IPS DF 19.7 (cell line): ENCODE measurements around the gene TNC.
"Not testable (repeated sequence)": the region's sequence is repeated elsewhere in the genome, so short reads cannot be mapped to it uniquely, and the experiment has no call there.

ENCODE experiments used
- DNase-seq: peaks from one replicate; pipeline ENCODE4 v3.0.0-alpha.2; 2013; ENCODE audit warnings: low read depth, low spot score

The TNC gene

DNA sequence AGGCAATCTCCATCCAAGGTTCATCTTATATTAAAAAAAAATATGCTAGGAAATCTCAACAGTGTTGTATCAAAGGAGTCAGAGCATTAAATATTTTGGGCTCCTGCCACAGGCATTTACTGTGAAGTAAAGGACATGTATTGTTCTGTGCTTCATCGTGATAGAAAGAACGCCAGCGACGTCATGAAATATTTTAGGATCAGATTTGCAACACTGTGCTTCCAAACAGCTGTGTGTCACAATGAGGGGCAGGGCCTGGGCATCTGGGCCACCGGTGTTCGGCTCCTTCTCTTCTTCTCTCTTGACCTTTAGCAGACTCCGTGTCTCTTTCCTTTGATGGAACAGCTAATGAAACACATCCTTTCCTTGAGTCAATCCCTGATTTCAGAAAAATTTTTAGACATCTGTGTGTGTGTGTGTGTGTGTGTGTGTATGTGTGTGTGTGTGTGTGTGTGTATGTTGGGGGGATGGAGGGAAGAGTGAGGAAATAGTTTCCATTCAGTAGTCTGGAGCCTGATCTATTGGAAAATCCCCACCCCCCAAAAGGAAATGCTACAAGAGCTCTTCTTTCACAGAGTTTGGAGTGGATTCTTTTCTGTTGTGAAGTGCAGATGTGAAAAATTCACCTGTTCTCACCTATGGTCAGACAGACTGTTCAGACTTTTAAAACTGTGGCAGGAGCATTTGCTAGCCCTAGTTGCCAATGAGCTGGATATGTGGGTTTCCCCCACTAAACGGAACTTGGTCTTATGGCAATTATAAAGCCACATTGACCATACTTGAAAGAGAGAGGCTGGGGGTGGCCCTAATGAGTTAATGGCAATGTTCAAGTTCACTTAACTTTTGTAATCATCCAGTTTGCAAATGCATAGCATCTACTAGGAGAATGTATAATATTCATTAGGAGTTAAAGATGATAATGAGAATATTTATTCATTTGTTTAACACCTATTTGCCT is 18.1 kb upstream of the TNC start:
- no peak for DNase-seq

DNA sequence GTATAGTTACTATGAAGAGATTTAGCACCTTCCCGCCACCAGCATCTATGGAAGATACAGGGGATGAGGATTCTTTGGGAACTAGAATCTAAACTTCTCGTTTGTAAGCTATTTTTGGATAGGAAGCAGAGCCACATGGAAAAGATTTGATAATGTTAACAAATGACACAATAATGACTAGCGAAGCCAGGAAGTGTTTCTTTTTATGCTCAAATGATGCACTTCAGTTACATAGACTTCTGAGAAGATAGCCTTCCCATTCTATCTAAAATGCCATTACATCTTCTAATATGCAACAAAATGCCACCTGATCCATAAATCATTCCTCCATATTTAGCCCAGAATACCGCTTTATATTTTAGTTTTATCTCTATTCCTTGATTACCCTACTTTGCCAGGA is 17.0 kb upstream of the TNC start:
- no peak for DNase-seq

DNA sequence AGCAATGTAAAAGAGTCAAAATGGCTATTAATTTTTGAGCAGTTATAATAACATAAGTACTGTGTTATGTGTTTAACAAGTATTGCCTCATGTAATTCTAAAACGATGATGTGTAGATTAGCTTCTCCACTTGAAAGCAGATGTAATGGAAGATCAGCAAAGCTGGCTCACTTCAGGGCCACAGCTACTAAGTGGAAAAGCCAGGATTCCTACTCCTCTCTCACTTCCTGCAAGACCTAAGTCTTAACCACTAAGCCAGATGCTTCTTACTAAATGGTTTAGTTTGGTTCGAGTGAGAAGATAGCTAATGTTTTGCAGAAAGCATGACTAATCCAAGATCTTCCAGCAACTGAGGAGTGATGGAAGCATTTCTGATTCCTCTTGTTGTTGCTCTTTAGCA is 15.7 kb upstream of the TNC start:
- DNase-seq = no peak

DNA sequence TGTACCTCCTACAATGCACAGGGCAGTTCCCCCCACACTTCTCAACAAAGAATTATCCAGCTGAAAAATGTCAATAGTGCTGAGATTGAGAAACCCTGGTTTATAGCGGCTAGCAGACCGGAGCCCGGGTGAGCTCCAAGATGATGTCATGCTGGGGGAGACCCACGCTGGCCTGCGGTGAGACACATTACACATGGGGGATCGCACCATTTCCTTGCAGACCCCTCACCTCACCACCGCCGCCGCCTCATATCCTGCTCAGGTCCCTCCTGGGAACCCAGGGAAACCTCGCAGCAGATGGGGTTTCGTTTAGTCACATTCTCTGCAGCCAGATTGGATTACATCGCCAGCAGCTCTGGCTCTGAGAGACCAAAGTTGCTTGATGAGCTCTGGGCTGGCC is 14.7 kb upstream of the TNC start:
- DNase-seq = no peak

DNA sequence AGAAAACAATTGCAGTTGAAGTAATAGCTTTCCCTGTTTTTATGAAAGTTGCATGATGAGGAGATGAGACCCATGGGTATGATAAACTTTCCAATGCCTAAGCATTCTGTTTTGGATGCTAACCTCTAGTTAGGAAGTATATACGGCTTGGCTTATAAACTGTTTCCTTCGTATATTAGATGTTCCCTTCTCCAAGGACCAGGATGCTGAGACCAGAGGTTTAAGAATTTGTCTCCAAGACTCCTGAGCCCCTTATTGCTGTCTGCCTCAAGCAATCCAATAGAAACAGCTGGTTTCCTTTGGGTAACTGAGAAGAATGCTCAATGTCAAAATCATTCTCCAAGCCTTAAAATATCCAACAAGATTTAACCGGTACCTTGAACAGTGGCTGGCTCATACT is 12.2 kb upstream of the TNC start:
- DNase-seq = no peak

DNA sequence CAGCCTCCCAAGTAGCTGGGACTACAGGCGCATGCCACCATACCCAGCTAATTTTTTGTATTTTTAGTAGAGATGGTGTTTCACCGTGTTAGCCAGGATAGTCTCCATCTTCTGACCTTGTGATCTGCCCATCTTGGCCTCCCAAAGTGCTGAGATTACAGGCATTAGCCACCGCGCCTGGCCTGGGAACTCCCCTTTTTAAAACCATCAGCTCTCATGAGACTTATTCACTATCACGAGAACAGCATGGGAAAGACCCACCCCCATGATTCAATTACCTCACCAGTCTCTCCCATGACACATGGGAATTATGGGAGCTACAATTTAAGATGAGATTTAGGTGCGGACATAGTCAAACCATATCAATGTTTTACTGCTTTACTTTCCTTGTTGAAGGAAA is 10.8 kb upstream of the TNC start:
- DNase-seq = not testable (repeated sequence)

DNA sequence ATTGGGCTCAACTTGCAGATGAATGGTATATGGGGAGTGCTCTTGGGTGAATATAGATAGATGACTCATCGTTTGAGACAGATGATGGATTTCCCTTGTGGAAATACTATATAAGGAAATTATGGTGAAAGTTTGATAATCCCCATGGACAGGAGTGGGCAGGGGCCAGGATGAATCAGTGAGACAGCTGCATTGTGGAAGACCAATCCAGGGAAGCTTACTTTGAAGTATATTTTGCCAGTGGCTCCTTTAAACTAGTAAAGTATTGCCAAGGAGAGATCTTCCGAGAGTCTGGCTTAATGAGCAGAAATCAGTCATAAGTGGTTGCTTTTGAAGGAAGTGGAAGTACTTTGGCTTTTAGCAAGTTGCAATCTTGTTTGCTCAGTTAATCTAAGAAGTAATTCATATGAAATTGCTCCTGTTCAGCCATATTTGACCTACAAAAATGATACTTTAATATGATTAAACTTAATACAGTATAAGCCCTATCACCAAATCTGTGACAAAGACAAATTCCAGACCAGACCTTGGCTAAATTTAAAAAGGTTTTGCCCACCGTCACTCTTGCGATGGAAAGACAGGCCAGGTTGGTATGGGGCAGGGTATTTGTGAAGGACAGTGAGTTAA is 9.3 kb upstream of the TNC start:
- no peak for DNase-seq

DNA sequence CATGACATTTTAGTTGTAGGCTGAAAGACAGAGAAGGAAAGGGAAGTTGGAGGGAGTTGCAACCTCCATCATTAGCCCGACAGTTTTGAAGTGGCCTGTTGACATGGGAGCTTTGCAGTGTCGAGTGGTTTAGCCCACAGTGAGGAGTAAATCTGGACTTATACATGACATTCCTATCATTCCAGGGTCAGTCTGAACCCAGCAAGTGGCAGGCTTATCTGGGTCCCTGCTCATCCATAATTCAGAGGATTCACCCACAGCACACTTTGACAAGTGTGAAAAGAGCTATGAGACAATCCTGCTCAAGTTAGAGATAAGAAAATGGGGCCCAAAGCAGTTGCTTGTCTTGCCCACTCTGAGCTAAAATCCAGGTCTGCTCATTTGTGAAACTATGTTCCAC is 8.4 kb upstream of the TNC start:
- no peak for DNase-seq

DNA sequence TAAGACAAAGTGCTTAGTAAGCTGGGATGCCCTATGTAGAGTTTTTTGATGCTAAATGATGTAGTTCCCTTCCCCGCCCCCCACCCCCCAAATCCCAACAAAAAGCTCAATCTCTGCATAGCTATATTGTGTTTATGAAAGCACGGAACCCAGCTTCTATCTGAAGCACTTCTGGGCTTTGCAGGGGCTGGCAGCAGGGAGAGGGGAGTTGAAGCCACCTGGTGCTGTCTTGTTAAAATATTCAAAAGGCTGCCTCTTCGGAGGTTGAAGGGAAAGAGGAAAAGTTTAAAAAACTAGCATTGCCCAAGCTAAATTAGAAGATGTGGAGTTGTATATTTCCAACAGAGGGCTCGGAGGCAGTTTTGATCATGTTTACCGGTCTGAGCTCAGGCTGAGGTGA is 5.0 kb upstream of the TNC start:
- DNase-seq = no peak

DNA sequence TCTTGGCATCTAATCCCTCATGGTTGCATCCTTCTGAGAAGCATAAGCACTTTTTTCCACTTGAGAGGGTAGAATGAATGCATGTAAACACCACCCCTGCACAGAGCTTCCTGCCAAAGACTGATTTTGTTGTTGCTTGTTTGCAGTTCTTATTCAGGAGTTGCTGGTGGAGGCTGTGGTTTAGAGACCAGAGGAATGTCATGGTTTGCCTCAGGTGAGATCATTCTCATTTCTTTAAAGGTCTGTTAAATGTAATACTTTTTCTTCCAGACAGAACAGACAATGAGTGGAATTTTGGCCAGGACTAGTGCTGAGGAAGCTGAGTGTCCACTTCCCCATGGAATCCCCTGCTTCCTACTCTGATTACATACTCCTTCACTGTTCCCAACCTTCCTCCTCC is 3.2 kb upstream of the TNC start:
- no peak for DNase-seq

DNA sequence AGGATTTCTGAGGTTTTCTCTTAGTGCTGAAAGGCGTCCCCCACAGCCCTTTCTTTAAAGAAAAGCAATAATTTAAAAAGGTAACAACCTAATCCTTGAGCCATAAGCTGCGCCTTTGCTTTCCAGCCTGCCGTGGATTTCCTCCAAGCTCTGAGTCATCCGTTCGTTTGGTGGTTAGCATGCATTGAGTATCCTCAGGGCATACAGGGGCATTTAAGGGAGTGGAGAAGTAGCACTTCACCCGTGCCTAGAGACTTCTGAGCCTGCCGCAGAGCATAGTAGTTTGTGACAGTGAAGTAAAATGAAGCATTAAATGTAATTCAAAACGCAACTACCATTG is 892 bp upstream of the TNC start:
- DNase-seq = no peak

DNA sequence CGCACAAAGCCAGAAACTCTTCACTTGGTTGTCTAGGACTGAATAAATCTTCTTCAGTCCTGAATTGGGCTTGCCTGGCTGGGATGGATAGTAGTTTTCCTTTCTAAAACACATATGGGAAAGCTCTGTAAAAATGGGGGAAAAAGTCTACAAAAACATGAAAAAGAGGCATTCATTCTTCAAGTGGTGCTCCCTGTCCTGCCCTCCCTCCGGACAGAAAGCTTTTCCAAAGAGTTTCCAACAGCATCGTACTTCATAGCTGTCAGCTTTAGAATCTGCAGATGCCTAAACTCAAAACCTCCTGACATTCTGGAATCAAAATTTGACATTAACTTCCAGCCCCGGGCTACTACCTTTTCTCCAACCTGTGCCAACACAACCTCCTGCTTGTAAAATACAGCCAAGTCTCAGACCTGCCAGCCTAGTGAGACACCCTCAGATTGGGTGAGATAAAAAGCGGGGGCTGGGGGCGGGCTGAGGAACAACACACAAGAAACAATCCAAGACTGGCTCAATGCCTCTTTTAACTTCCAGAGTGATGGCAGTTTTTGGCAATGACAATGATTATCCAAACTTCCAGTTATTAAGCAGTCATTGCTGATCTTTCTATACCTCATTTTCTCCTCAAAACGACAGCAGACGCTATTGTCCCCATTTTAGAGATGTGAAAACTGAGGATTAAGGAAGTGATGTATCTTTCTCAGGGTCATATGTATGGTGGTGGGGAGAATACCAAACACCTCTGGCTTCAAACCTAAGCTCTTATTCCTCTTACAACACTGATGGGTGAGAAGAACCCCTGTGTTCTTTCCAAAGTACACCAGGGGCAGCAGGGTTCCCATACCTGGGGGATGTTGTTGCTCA is 1.3 kb downstream of the TNC start:
- no peak for DNase-seq

DNA sequence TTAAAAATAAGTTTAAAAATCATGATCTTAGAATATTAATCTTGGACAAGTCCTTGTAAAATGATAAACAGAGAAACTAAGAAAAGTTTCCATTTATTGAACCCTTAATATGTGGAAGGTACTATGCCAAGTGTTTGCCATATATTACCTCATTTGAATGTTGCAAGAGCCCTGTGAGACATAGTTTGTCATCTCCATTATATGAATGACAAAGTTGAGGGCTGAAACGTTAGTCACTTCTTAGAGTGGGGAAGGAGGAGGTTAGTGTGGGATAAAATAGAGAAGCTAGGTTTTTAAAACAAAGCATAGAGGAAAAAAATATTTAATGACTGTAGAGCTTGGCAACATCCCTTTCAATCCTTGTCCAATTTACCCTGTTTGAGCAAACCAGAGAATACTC is 2.0 kb downstream of the TNC start:
- no peak for DNase-seq

DNA sequence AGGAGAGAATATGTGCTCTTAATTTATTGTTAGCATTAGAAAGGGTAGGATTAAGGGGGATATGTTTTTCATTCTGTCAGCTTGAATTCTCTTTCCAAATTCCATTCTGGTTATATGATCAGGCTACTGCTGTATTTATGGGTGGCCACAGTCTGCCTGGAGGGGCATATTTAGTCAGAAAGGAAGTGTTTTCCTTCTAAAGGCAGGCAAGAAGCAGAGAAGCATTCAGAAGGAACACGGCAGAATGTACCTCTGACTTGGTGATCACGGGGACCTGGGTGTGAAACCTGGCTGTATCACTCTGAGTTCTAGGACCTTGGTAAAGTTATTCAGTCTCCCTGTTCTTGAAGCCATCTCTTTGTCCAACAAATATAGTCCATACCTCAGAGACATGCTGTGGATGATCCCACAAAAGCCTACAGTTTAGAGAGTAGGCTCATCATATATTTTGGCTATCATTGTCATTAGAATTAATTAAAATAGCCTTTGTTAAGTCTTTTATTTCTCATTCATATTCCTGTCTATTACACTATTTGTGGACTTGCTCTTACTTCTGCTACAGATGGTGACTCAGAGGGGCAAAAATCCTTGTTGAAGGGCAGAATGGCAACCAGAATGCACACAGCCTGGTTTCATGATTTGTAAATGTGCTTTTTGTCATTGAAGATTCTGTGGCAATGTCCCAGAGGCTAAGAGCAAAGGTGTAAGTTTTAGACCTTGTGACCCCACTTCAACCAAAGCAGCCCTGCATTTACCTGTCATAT is 2.7 kb downstream of the TNC start:
- DNase-seq = no peak

DNA sequence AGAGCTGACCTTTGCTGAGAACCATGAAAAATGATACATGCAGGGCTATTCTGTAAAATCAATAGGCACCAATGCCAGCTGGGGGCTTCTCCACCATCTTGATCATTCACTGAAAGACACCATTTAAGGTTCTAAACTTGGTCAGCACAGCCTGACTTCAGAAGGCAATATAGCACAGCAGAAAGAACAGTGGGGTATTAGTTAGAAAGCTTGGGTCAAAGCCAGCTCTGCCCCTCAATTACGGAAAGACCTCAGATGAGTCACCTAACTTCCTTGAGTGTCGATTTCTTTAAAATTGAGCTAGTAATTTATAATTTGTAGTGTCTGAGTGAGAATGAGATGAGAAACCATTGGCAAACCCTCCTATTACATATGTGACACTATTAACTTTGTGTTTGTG is 3.4 kb downstream of the TNC start:
- no peak for DNase-seq

DNA sequence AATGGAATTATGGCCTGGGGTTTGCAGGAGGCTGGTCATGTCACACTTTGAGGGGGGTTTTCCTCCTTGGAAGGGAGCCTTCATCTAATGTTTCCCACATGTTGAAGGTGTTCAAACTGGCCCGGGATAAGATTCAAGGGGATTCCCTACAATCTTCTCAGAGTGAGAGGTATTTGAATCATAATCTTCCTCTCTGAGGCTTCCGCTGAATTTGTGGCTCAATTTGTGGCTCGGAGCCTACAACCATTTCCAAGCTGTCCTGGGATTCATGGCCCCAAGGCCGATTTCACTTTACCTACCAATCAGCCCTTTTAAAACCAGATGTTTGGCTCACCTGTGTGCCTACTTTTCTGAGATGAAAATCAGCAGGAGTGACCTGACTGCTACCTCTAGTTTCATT is 3.9 kb downstream of the TNC start:
- DNase-seq = no peak

DNA sequence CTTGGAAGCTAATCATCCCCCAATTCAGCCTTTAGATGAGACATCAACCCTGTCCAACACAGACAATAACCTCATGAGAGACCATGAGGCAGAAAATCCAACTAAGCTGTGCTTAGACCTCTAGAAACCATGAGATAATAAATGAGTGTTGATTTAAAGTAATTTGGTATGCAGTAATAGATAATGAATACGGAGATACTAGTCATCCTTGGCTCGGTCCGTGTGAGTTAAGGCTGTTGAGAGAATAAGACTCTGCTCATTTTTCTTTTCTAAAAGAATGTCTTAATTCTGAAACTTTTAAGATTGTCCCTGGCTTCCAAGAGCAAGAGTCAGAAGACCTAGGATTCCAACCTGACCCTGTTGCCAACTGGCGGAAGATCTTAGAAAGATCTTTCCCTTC is 6.1 kb downstream of the TNC start:
- DNase-seq = no peak

DNA sequence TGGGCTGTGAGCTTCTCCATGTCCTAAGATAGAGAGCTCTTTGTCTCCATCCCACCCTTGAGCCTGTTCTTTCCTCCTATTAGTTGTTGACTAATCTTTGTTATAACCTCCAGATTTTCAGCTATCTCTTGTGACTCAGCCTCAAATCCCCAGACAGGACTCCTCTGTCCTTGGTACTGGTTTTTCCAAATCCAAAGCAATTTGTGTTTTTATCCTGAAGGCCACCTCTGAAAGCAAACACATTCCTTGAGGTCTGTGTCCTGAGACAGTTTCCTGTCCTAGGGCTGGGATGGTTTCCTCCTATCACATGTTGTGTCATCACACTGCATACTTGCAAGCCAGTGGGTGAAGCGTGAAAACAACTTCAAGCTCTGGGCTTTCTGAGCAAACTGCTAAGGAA is 8.5 kb downstream of the TNC start:
- no peak for DNase-seq

DNA sequence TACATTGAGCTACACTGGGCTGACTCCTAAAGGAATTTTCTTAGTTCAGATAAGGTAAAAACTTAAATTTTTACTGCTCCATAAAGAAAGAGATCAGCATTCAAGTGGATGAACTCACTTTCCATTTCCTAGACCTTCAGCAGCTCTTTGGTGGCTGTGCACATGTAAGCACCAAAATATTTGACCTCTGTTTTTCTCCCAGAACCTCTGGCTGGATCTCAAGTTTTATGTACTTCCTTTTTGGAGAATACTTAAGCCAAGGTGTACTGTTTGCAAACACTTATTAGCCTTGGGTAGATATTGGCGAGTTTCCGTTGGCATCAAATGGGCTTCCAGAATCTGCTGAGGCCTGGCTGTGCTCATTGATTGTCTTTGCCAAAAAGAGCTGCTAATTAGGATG is 10.3 kb downstream of the TNC start:
- DNase-seq = no peak

DNA sequence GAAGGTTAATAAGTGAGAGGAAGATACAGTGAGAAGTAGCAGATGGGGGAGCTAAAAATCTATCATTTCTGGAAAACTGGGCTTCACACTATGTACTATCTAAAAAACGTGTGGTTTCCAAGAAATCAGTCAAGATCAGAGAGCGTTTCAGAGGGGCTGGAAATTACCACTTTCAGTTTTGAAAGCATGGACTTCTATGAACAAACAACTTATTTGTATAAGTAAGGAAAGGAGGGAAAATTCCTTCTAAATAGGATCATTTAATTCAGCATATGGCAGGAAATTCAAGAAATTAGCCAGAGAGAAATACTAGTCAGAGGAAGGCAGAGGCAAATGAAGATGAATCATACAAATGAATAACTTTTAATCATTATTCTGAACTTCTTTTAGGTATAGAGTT is 11.3 kb downstream of the TNC start:
- no peak for DNase-seq

DNA sequence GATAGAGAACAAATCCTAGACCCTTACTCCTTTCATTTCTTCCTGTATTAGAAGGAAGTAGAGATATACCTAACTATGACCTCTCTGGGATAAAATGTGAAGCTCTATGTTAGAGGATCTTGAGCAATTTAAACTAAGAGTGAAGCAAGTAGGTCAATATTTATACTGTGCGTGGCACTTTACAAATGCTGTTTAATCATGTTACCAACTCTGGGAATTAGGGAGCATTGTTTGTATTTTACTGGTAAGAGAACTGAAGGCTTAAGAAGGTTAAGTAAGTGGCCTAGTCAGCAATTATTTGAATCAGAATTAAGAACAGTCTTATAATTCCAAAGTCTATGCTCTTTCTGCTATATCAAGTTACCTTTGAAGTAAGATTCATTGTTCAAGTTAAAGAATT is 12.0 kb downstream of the TNC start:
- no peak for DNase-seq

DNA sequence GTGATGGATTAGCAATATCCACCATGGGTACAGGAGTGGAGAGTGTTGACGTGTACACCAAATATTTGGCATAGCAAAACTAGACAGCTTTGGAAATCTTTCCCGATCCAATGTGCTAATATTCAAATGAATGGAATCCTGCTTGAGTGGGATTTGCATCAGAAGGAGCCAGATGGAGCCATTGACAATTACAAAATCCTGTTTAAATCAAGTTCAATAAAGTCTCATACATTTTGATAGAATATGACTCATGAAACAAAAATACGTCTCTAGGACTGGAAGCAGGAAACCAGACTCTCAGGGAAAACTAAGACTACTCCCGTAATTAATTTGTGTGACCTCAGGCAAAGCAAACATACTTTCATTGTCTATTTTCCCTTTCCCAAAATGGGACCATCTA is 13.0 kb downstream of the TNC start:
- DNase-seq = no peak
